Measurements from ENCODE around the gene KCNN4. TPM values are rescaled to one million over a fixed set of nuclear protein-coding genes. Genes with fewer than 3 reads are reported as not detected.
A peak's percentile ranks its signal among the peaks of the same experiment; 100 is the strongest.

The KCNN4 gene
- total and polyA plus RNA-seq, 10 donors, result 14.3 to 77.6 (median 22.6) TPM

DNA sequence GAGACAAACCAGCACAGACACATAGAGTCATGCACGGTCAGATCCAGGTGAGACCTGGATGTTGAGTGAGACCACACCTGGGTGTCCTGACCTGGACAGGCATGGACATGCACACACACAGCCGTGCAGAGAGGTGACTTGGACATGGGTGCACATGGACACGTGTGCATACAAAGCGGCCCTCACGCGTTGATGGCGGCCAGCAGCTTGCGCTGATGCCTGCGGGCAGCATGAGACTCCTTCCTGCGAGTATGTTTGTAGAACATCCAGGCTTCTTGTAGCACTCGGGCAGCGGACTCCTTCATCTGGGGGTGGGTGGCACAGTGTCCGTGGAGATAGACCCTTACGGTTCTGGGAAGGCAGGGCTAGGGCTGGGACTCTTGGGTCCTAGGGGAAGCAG lies 11.5 kb downstream of the KCNN4 start:
- Histone ChIP-seq H3K4me1 (peaks cover 21 to 78% (median 43%) of the 10 kb centered on the region in 6 donors), H3K9me3 (no peaks in the 10 kb centered on the region), H3K4me3 (no peak overlapping the region), H3K27ac (peak overlapping the region in 4 of 8 donors; percentile 81 to 89 (median 86)), H3K27me3 (replicated peaks in 1 of 7) (no peaks in the 10 kb centered on the region), H3K36me3 (peaks cover 0 to 72% (median 10%) of the 10 kb centered on the region in 6 donors)
- intact Hi-C loops (cut with DNase I; ENCODE audit: low total_unique reads), result no loop called here
- TF ChIP-seq POLR2AphosphoS5 (IDR thresholded peaks at IDR 0.05), result peak in 2 of 3 donors; percentile 26 to 29
- TF ChIP-seq POLR2A (IDR thresholded peaks at IDR 0.05), result no peak
- no peak for DNase-seq
- 90 to 98% (median 94%) methylated on average over 14 of the region's 14 CpGs for WGBS, 5 donors

GRCh38 chr19:43768273-43769050 lies 12.3 kb downstream of the KCNN4 start:
- intact Hi-C loops (cut with DNase I; ENCODE audit: low total_unique reads), result no loop called here
- H3K27ac ChIP-seq, result peak overlapping the region in 7 of 8 donors; percentile 29 to 89 (median 81)

GRCh38 chr19:43767818-43768217 lies 13.0 kb downstream of the KCNN4 start:
- H3K36me3 ChIP-seq, result peaks cover 0 to 58% (median 10%) of the 10 kb centered on the region in 6 donors
- 23 to 68% (median 42%) methylated on average over 1 of the region's 1 CpG for WGBS, 5 donors
- intact Hi-C loops (cut with DNase I; ENCODE audit: low total_unique reads), result no loop called here
- TF ChIP-seq, protein P1, sequence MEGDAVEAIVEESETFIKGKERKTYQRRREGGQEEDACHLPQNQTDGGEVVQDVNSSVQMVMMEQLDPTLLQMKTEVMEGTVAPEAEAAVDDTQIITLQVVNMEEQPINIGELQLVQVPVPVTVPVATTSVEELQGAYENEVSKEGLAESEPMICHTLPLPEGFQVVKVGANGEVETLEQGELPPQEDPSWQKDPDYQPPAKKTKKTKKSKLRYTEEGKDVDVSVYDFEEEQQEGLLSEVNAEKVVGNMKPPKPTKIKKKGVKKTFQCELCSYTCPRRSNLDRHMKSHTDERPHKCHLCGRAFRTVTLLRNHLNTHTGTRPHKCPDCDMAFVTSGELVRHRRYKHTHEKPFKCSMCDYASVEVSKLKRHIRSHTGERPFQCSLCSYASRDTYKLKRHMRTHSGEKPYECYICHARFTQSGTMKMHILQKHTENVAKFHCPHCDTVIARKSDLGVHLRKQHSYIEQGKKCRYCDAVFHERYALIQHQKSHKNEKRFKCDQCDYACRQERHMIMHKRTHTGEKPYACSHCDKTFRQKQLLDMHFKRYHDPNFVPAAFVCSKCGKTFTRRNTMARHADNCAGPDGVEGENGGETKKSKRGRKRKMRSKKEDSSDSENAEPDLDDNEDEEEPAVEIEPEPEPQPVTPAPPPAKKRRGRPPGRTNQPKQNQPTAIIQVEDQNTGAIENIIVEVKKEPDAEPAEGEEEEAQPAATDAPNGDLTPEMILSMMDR (IDR thresholded peaks at IDR 0.05 in 8 of 11, conservative IDR thresholded peaks at IDR 0.05 in 3 of 11), result no peak
- no peak for TF ChIP-seq POLR2A (IDR thresholded peaks at IDR 0.05)
- no peak for TF ChIP-seq POLR2AphosphoS5 (IDR thresholded peaks at IDR 0.05)
- peak overlapping the region in 7 of 8 donors; percentile 19 to 89 (median 81) for H3K27ac ChIP-seq
- H3K4me3 ChIP-seq, result no peak overlapping the region
- DNase-seq, result no peak
- no peaks in the 10 kb centered on the region for H3K9me3 ChIP-seq
- peaks cover 26 to 78% (median 49%) of the 10 kb centered on the region in 6 donors for H3K4me1 ChIP-seq
- no peaks in the 10 kb centered on the region for H3K27me3 ChIP-seq (replicated peaks in 1 of 7)

More at GRCh38 chr19:43768273-43769050, 12.3 kb downstream of the KCNN4 start:
- TF ChIP-seq POLR2AphosphoS5 (IDR thresholded peaks at IDR 0.05), result peak in 1 of 3 donors; percentile 11
- TF ChIP-seq, protein P1 (IDR thresholded peaks at IDR 0.05 in 8 of 11, conservative IDR thresholded peaks at IDR 0.05 in 3 of 11), result no peak
- Histone ChIP-seq H3K27me3 (replicated peaks in 1 of 7) (no peaks in the 10 kb centered on the region), H3K4me1 (peaks cover 26 to 78% (median 45%) of the 10 kb centered on the region in 6 donors), H3K4me3 (no peak overlapping the region), H3K36me3 (peaks cover 0 to 64% (median 10%) of the 10 kb centered on the region in 6 donors), H3K9me3 (no peaks in the 10 kb centered on the region)
- DNase-seq, result no peak
- WGBS, 5 donors, result 50 to 82% (median 70%) methylated on average over 15 of the region's 15 CpGs

DNA sequence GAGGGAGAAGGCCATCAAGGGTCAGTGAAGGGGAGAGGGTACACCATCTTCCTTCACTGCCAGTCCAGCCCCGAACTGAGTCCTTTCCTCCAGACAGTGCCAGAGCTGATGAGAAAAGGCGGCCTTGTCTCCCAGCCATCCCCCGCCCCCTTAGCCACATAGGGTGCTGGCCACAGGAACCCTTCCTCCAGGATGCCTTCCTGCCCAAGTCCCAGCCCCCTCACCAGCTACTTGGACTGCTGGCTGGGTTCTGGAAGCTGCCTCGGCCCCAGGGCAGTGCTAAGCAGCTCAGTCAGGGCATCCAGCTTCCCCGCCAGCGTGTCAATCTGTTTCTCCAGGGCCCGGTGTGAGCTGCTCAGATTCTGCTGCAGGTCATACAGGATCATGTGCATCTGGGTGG lies 13.5 kb downstream of the KCNN4 start:
- peak overlapping the region; percentile 19 to 89 (median 81) for H3K27ac ChIP-seq
- no peak for DNase-seq
- H3K4me3 ChIP-seq, result no peak overlapping the region
- peaks cover 0 to 54% (median 10%) of the 10 kb centered on the region in 6 donors for H3K36me3 ChIP-seq
- no peak for TF ChIP-seq POLR2A (IDR thresholded peaks at IDR 0.05)
- TF ChIP-seq, protein P1 (IDR thresholded peaks at IDR 0.05 in 8 of 11, conservative IDR thresholded peaks at IDR 0.05 in 3 of 11), result no peak
- H3K27me3 ChIP-seq (replicated peaks in 1 of 7), result no peaks in the 10 kb centered on the region
- WGBS, 5 donors, result 84 to 94% (median 90%) methylated on average over 3 to 7 of the region's 7 CpGs
- intact Hi-C loops (cut with DNase I; ENCODE audit: low total_unique reads), result no loop called here
- no peaks in the 10 kb centered on the region for H3K9me3 ChIP-seq
- peaks cover 26 to 78% (median 49%) of the 10 kb centered on the region in 6 donors for H3K4me1 ChIP-seq
